AG09309 (cell line): ENCODE results near the gene PRMT5.
"Not testable (repeated sequence)": the region's sequence is repeated elsewhere in the genome, so short reads cannot be mapped to it uniquely, and the experiment has no call there.

Experiments used
- DNase-seq: peaks from one replicate; pipeline ENCODE4 v3.0.0-alpha.2; 2010; ENCODE audit warnings: low read depth
- H3K4me3 ChIP-seq: 2 replicates; pipeline ENCODE4 v1.5.1; 2011; ENCODE audit warnings: mild to moderate bottlenecking, low read depth, low read length, moderate library complexity; ENCODE audit not compliant: control insufficient read depth
- TF ChIP-seq, protein P1 (sequence below): IDR thresholded peaks from 2 replicates; pipeline ENCODE4 v1.5.1; 2011; ENCODE audit warnings: mild to moderate bottlenecking, low read depth, low read length, inconsistent platforms; ENCODE audit not compliant: insufficient read depth, control insufficient read depth; ENCODE audit errors: missing control alignments

PRMT5 gene

DNA sequence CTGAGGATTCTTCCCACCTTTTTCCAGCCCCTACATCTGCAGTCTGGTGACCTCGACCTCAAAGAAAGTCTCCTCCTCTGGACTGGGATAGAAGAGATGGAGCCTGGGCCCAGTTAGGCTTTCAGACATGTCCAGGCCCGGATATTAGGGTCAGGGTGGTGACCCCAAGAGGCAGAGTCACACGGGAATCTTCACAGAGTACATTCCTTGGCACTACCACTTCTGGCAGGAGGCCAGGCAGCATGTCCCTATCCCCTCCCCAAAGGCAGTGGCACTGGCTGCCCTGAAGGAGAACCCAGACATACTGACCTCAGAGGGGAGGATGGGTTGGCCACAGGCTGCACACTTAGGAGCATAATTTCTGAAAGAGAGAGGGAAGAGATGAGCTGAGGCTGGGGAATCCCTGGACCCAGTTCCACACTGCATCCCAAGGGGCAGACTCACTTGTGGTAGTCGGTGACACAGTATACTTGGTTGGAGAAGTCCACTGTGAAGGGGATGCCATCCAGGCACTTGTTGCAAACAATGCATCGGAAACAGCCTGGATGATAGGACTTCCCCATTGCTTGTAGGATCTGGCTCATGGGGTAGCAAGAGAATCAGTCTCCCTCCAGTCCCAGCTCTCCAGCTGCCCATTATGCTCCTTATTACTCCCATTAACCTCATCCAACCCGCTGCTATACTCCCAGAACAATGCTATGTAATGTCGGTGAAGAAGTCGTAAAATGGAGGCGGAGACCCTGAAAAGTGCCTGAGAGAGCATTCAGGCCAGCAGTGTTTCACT, 45.5 kb upstream of the PRMT5 start:
- TF ChIP-seq, protein P1, sequence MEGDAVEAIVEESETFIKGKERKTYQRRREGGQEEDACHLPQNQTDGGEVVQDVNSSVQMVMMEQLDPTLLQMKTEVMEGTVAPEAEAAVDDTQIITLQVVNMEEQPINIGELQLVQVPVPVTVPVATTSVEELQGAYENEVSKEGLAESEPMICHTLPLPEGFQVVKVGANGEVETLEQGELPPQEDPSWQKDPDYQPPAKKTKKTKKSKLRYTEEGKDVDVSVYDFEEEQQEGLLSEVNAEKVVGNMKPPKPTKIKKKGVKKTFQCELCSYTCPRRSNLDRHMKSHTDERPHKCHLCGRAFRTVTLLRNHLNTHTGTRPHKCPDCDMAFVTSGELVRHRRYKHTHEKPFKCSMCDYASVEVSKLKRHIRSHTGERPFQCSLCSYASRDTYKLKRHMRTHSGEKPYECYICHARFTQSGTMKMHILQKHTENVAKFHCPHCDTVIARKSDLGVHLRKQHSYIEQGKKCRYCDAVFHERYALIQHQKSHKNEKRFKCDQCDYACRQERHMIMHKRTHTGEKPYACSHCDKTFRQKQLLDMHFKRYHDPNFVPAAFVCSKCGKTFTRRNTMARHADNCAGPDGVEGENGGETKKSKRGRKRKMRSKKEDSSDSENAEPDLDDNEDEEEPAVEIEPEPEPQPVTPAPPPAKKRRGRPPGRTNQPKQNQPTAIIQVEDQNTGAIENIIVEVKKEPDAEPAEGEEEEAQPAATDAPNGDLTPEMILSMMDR = no peak
- no peak overlapping the region for H3K4me3 ChIP-seq

DNA sequence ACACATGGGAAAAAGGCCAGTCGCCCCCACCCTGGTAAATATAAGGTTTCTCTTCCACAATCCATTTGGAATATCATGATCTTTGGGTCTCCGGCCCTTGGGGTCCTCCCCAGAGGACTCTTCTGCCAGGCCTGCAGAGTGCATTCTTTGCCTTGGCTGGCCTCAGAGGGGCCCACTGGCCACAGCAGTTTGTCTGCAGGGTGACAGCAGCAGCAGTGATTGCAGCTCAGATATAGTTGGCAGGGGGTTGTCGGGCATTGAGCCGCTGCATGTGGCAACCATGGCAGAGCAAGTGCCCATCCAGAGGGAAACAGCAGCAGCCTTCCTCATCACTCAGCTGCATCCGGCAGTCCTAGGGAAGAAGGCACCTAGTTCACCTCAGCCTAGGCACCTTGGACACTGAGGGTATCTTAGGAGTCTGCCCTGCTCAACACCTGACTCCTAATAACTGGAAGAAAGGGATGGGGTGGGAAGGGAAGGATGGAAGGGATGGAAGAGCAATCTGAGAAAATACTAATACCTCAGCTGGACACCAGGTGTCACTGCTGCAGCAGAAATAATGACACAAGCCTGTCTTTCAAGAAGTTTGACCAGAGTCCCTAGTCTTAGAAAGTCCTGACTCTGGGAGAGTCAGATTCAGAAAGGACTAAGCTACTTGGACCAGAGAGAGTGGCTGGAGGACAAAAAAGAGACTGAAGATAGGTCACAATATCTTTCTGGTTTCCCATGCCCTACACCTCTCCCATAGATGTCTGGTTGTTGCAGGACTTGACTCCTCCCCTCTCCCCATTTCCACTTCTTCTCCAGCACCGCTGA, 44.2 kb upstream of the PRMT5 start:
- DNase-seq = no peak
- TF ChIP-seq, protein P1 = peak; percentile 63
- no peak overlapping the region for H3K4me3 ChIP-seq

More for the DNA sequence above, 45.5 kb upstream of the PRMT5 start:
- DNase-seq = no peak

DNA sequence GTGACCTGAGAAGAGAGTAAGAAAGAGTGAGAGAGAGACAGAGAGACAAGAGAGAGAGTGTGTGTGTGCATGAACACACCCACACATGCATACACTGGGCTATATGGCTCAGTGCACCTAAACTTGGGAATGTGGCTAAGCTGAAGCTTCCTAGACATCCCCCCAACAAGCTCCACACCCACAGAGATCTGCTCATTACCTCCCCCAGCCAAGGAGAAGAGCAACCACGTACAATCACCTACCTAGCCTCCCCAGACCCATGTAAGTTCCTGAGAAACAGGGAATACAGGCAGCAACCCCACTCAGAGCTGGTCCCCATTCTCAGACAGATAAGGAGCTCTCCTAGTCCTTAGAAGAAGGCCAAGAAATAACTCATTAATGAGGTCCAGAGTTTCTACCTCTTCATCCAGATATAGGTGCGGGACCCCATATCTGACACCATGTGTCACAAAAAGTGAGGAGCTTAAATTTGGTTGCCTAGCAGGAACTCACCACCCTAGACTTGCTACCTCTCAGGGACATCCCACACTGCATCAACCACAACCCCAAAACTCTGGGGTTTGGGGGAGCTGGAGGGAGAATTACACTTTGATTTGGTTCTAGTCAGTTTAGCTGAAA, 43.2 kb upstream of the PRMT5 start:
- TF ChIP-seq, protein P1 = no peak
- DNase-seq = no peak
- no peak overlapping the region for H3K4me3 ChIP-seq

DNA sequence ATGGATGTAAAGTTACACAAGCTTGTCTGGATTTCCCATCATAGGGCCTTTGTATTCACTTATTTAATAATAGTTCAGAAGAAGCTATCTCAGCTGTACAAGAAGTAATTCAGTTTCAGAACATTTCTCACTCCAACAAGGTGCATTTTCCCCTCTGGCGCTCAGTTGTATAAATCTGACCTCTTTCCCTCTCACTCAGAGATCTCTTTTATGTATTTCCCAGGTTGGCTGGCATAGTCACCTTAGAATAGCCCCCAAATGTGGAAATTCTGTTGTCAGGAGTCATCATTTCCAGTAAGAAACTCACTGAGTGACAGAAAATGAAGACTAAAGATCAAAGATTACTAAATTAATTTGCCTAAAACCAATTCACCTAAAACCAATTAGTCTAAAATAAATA, 42.0 kb upstream of the PRMT5 start:
- DNase-seq = no peak
- no peak overlapping the region for H3K4me3 ChIP-seq
- TF ChIP-seq, protein P1 = no peak

DNA sequence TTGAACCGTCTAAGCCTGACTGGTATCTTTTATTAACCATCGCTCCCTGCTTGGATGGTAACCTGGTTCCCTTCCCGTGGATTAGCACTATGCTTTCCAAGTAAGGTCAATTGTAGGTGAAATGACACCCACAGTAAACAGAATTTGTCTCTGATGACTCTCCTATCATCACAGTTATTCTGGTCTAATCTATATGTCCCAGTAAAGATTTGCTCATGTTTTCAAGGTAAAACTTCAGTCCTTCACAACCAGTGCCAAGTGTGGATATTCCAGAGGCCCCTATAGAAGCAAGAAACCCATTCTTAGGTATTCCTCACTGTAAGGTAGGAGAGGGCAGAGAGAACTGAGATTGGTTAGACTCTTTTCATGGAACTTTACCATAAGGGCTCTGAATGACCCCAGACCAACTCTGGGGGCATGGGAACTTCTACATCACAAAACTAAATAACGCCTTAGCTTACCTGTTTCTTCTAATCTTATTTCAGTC, 37.6 kb upstream of the PRMT5 start:
- no peak for DNase-seq
- TF ChIP-seq, protein P1 = no peak
- no peak overlapping the region for H3K4me3 ChIP-seq

DNA sequence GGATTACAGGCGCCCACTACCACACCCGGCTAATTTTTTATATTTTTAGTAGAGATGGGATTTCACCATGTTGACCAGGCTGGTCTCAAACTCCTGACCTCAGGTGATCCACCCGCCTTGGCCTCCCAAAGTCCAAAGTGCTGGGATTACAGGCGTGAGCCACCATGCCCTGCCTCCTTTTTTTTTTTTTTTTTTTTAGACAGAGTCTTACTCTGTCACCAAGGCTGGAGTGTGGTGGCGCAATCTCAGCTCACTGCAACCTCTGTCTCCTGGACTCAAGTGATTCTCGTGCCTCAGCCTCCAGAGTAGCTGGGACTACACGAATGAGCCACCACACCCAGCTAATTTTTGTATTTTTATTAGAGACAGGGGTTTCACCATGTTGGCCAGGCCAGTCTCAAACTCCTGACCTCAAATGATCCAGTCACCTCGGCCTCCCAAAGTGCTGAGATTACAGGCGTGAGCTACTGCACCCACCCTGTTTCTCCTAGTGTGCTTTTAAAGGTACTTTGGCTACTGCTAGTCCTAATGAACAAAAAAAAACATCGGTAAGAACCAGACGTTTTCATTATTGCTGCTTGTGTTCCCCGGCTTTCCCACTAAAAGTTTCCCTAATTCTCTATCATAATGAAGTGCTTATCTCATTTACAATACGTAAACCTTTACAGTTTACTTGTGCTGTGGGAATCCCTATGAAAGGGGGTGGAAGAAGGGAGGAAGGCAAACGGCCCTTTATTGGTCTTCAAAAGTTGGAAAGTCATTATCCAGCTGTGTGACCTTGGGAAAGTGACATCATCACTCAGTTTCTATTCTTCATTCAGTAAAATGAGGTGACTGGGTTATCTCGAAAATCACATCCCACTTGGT, 37.0 kb upstream of the PRMT5 start:
- H3K4me3 ChIP-seq, DNase-seq: not testable (repeated sequence)
